Naive thymus-derived CD8-positive, alpha-beta T cell (primary cell): ENCODE results near the gene C6orf47. TPM values are rescaled to one million over a fixed set of nuclear protein-coding genes. Genes with fewer than 3 reads are reported as not detected.

Experiments
- ATAC-seq, 2 donors: fragments of 150-1000 bp; cut with Tn5 transposase in 1 of 2; sonication (Bioruptor Pico), chemical (Tn5 transposase) in 1 of 2; 1 replicate in 1 of 2; 2 replicates in 1 of 2; pipeline ENCODE4 v1.10.0; 2021; ENCODE audit warnings: mild to moderate bottlenecking in 2 of 2, moderate library complexity in 2 of 2
- POLR2A ChIA-PET: fragments of 350-600 bp; sonication (Branson Sonifier 250); formaldehyde crosslinking; loops from one replicate; lab custom pipeline; 2021; ENCODE audit warnings: antibody characterized with exemption; lab: Charles Lee
- DNase-seq, 10 donors: peaks; one replicate each; pipeline versions ENCODE4 v3.0.0 to v3.0.0-alpha.2; 2020 to 2022
- H3K27ac Mint-ChIP-seq, 10 donors: one replicate each; pipeline ENCODE4 v1.8.0; 2020 to 2022; ENCODE audit warnings: mild to moderate bottlenecking in 10 of 10, mixed read lengths in 10 of 10, moderate library complexity in 4 of 10, inconsistent platforms in 1 of 10
- H3K27me3 Mint-ChIP-seq, 5 donors: one replicate each; pipeline ENCODE4 v1.8.0; 2021 to 2022; ENCODE audit warnings: mixed read lengths in 5 of 5
- H3K36me3 Mint-ChIP-seq, 3 donors: one replicate each; pipeline ENCODE4 v1.8.0; 2020 to 2022; ENCODE audit warnings: mixed read lengths in 3 of 3, mild to moderate bottlenecking in 2 of 3, inconsistent platforms in 1 of 3
- H3K4me1 Mint-ChIP-seq, 4 donors: one replicate each; pipeline ENCODE4 v1.8.0; 2021 to 2022; ENCODE audit warnings: mixed read lengths in 4 of 4
- H3K4me3 Mint-ChIP-seq, 10 donors: one replicate each; pipeline ENCODE4 v1.8.0; 2020 to 2022; ENCODE audit warnings: mild to moderate bottlenecking in 10 of 10, mixed read lengths in 10 of 10, moderate library complexity in 6 of 10, inconsistent platforms in 1 of 10
- H3K9me3 Mint-ChIP-seq, 9 donors: one replicate each; pipeline ENCODE4 v1.8.0; 2020 to 2022; ENCODE audit warnings: mixed read lengths in 9 of 9, mild to moderate bottlenecking in 3 of 9, inconsistent platforms in 1 of 9, moderate library complexity in 1 of 9
- polyA plus RNA-seq, 3 donors: library from polyadenylated mRNA; unstranded; fragments of 300-500 nt; fragmentation: Illumina TruSeq; gene quantifications; one replicate each; pipeline ENCODE4 v1.2.3, GENCODE V29; 2021
- total RNA-seq, 8 experiments: library from RNA in 2 of 8; stranded (reverse) in 2 of 8; gene quantifications; one replicate each; pipeline ENCODE4 v1.2.3 and lab custom pipeline; 2021 to 2026

The C6orf47 gene
- total and polyA plus RNA-seq, 5 experiments from 2014 or later = 17.0 to 36.7 (median 24.9) TPM

GRCh38 chr6:31683591-31683990, 23.0 kb upstream of the C6orf47 start:
- peak overlapping the region in 2 of 10 donors; percentile 22 to 29 for H3K4me3 Mint-ChIP-seq
- peaks cover 19 to 26% (median 21%) of the 10 kb centered on the region in 4 donors for H3K4me1 Mint-ChIP-seq
- POLR2A ChIA-PET = interaction anchor here (0.6 kb wide), 2 partner anchors 10 to 36 kb away, joined by 3 to 4 read pairs; no protein-coding TSS in a partner anchor
- H3K9me3 Mint-ChIP-seq = no peaks in the 10 kb centered on the region
- H3K36me3 Mint-ChIP-seq = peaks cover 0 to 29% (median 6%) of the 10 kb centered on the region in 3 donors
- ATAC-seq = no peak
- no peaks in the 10 kb centered on the region for H3K27me3 Mint-ChIP-seq
- H3K27ac Mint-ChIP-seq = peak overlapping the region in 1 of 10 donors; percentile 79
- DNase-seq = no peak

GRCh38 chr6:31681135-31681671, 20.6 kb upstream of the C6orf47 start:
- Mint-ChIP-seq H3K9me3 (no peaks in the 10 kb centered on the region), H3K36me3 (peaks cover 0 to 12% (median 2%) of the 10 kb centered on the region in 3 donors), H3K4me3 (peak overlapping the region; percentile 69 to 93 (median 91)), H3K4me1 (peaks cover 19 to 31% (median 21%) of the 10 kb centered on the region in 4 donors), H3K27me3 (no peaks in the 10 kb centered on the region), H3K27ac (peak overlapping the region; percentile 29 to 93 (median 84))
- POLR2A ChIA-PET = interaction anchor here (0.6 to 1.9 kb wide), 11 partner anchors 10 to 157 kb away, joined by 3 to 9 read pairs (median 3); partner anchors contain the start of genes ABHD16A, BAG6, GPANK1 and HSPA1B
- DNase-seq (peak in 7 of 10 donors; percentile 18 to 42 (median 36)), ATAC-seq (peak; percentile 80)

- Mint-ChIP-seq H3K27ac (peak within 1 kb of the TSS; percentile 29 to 93 (median 84)), H3K27me3 (no peaks in the 10 kb centered on the region), H3K36me3 (peaks cover 0 to 5% (median 0%) of the 10 kb centered on the region in 3 donors), H3K4me3 (peak within 1 kb of the TSS; percentile 69 to 93 (median 91)), H3K4me1 (peaks cover 19 to 31% (median 21%) of the 10 kb centered on the region in 4 donors), H3K9me3 (no peaks in the 10 kb centered on the region)
- POLR2A ChIA-PET = interaction anchor here (0.6 to 1.9 kb wide), 12 partner anchors 9 to 158 kb away, joined by 3 to 9 read pairs (median 3); partner anchors contain the start of genes ABHD16A, BAG6, CSNK2B and GPANK1
- DNase-seq (peak; percentile 33 to 75 (median 51)), ATAC-seq (peak; percentile 63 to 68)
These were observed 19.9 kb upstream of the C6orf47 start, which contains the start of gene LY6G5C for GRCh38 chr6:31680226-31681134. TSS of gene LY6G5C (minus strand) at chr6:31681067. CDS start at chr6:31680373, 694 bp downstream.

- no peaks in the 10 kb centered on the region for H3K9me3 Mint-ChIP-seq
- ATAC-seq (no peak), DNase-seq (no peak)
- POLR2A ChIA-PET = interaction anchor here (0.5 to 2.0 kb wide), 3 partner anchors 25 to 152 kb away, joined by 3 to 13 read pairs (median 8); partner anchors contain the start of gene BAG6
- no peaks in the 10 kb centered on the region for H3K27me3 Mint-ChIP-seq
- H3K4me3 Mint-ChIP-seq = no peak overlapping the region
- peaks cover 19 to 27% (median 22%) of the 10 kb centered on the region in 4 donors for H3K4me1 Mint-ChIP-seq
- peaks cover 0 to 16% (median 0%) of the 10 kb centered on the region in 3 donors for H3K36me3 Mint-ChIP-seq
- peak overlapping the region in 1 of 10 donors; percentile 71 for H3K27ac Mint-ChIP-seq
These were observed 17.4 kb upstream of the C6orf47 start for GRCh38 chr6:31677955-31678354.

- Mint-ChIP-seq H3K9me3 (no peaks in the 10 kb centered on the region), H3K27ac (peak overlapping the region in 3 of 10 donors; percentile 22 to 80 (median 46)), H3K27me3 (no peaks in the 10 kb centered on the region), H3K36me3 (peaks cover 0 to 27% (median 5%) of the 10 kb centered on the region in 3 donors), H3K4me1 (peaks cover 18 to 23% (median 21%) of the 10 kb centered on the region in 4 donors), H3K4me3 (no peak overlapping the region)
- ATAC-seq (no peak), DNase-seq (no peak)
- POLR2A ChIA-PET = interaction anchor here (0.6 to 2.0 kb wide), 2 partner anchors 24 to 167 kb away, joined by 3 to 8 read pairs; partner anchors contain the start of gene BAG6
These were observed 16.3 kb upstream of the C6orf47 start for GRCh38 chr6:31676904-31677303.

- peak overlapping the region in 5 of 10 donors; percentile 22 to 82 (median 53) for H3K27ac Mint-ChIP-seq
- no peak for ATAC-seq
- peaks cover 15 to 20% (median 17%) of the 10 kb centered on the region in 4 donors for H3K4me1 Mint-ChIP-seq
- no peaks in the 10 kb centered on the region for H3K9me3 Mint-ChIP-seq
- peaks cover 0 to 31% (median 5%) of the 10 kb centered on the region in 3 donors for H3K36me3 Mint-ChIP-seq
- no peak overlapping the region for H3K4me3 Mint-ChIP-seq
- H3K27me3 Mint-ChIP-seq = no peaks in the 10 kb centered on the region
- no peak for DNase-seq
- POLR2A ChIA-PET = no interaction called here
These were observed 15.8 kb upstream of the C6orf47 start for GRCh38 chr6:31676322-31676903.

GRCh38 chr6:31669676-31670075, 9.1 kb upstream of the C6orf47 start, which contains the start of gene LY6G5B:
TSS of gene LY6G5B (plus strand) at chr6:31669976. CDS start at chr6:31670951, 975 bp downstream.
- POLR2A ChIA-PET = interaction anchor here (1.3 to 1.5 kb wide), 2 partner anchors 17 to 233 kb away, joined by 3 to 8 read pairs; partner anchors contain the start of gene BAG6
- peaks cover 0 to 79% (median 13%) of the 10 kb centered on the region in 3 donors for H3K36me3 Mint-ChIP-seq
- no peaks in the 10 kb centered on the region for H3K27me3 Mint-ChIP-seq
- no peak for DNase-seq
- peaks cover 12 to 39% (median 32%) of the 10 kb centered on the region in 4 donors for H3K4me1 Mint-ChIP-seq
- ATAC-seq = no peak
- H3K4me3 Mint-ChIP-seq = no peak within 1 kb of the TSS
- no peaks in the 10 kb centered on the region for H3K9me3 Mint-ChIP-seq
- H3K27ac Mint-ChIP-seq = peak within 1 kb of the TSS in 5 of 10 donors; percentile 19 to 83 (median 55)

- Mint-ChIP-seq H3K27me3 (no peaks in the 10 kb centered on the region), H3K4me3 (peak overlapping the region; percentile 93 to 100 (median 97)), H3K4me1 (peaks cover 19 to 66% (median 60%) of the 10 kb centered on the region in 4 donors), H3K9me3 (no peaks in the 10 kb centered on the region), H3K36me3 (peaks cover 0 to 70% (median 9%) of the 10 kb centered on the region in 3 donors), H3K27ac (peak overlapping the region; percentile 96 to 99 (median 98))
- DNase-seq (no peak), ATAC-seq (no peak)
- POLR2A ChIA-PET = interaction anchor here (0.8 to 7.9 kb wide), 8 partner anchors 13 to 168 kb away, joined by 3 to 223 read pairs (median 4); partner anchors contain the start of genes ABHD16A, APOM, BAG6 and DDX39B
These were observed 5.9 kb upstream of the C6orf47 start for GRCh38 chr6:31666337-31666965.

GRCh38 chr6:31665501-31666336, 5.1 kb upstream of the C6orf47 start, which contains the start of gene CSNK2B:
TSS of gene CSNK2B (plus strand) at chr6:31666080. CDS start at chr6:31666832, 752 bp downstream.
- Mint-ChIP-seq H3K4me1 (peaks cover 21 to 73% (median 67%) of the 10 kb centered on the region in 4 donors), H3K4me3 (peak within 1 kb of the TSS; percentile 93 to 100 (median 97)), H3K27me3 (no peaks in the 10 kb centered on the region), H3K27ac (peak within 1 kb of the TSS; percentile 96 to 99 (median 98)), H3K9me3 (no peaks in the 10 kb centered on the region), H3K36me3 (peaks cover 0 to 65% (median 9%) of the 10 kb centered on the region in 3 donors)
- POLR2A ChIA-PET = interaction anchor here (0.8 to 7.9 kb wide), 19 partner anchors 13 to 462 kb away, joined by 3 to 223 read pairs (median 4); partner anchors contain the start of genes ABHD16A, APOM, ATF6B and BAG6
- peak; percentile 94 to 98 (median 98) for DNase-seq
- peak; percentile 85 to 86 for ATAC-seq

- no peaks in the 10 kb centered on the region for H3K9me3 Mint-ChIP-seq
- peak within 1 kb of the TSS; percentile 96 to 99 (median 98) for H3K27ac Mint-ChIP-seq
- POLR2A ChIA-PET = interaction anchor here (0.6 to 7.9 kb wide), 24 partner anchors 12 to 1602 kb away, joined by 3 to 223 read pairs (median 4); partner anchors contain the start of genes ABHD16A, APOM, ATF6B and BAG6
- H3K4me3 Mint-ChIP-seq = peak within 1 kb of the TSS; percentile 93 to 100 (median 97)
- peaks cover 23 to 80% (median 71%) of the 10 kb centered on the region in 4 donors for H3K4me1 Mint-ChIP-seq
- H3K36me3 Mint-ChIP-seq = peaks cover 0 to 57% (median 9%) of the 10 kb centered on the region in 3 donors
- H3K27me3 Mint-ChIP-seq = no peaks in the 10 kb centered on the region
- DNase-seq = peak; percentile 74 to 95 (median 88)
- ATAC-seq = peak; percentile 41 to 43
These were observed 4.4 kb upstream of the C6orf47 start, which contains the start of gene GPANK1 for GRCh38 chr6:31664790-31665500. TSS of gene GPANK1 (minus strand) at chr6:31664997. CDS start at chr6:31664478, 519 bp downstream.
